Stimulated activated naive CD4-positive, alpha-beta T cell treated with Interleukin-2 at 50 U/mL for 16 hours (primary cell): ENCODE data around the gene ATP5PF.
A peak's percentile ranks its signal among the peaks of the same experiment; 100 is the strongest.
"Not testable (repeated sequence)": the region's sequence is repeated elsewhere in the genome, so short reads cannot be mapped to it uniquely, and the experiment has no call there.

ENCODE experiments used
- DNase-seq: peaks from one replicate; lab custom pipeline; 2025; lab: John Stamatoyannopoulos, UW

ATP5PF gene

DNA sequence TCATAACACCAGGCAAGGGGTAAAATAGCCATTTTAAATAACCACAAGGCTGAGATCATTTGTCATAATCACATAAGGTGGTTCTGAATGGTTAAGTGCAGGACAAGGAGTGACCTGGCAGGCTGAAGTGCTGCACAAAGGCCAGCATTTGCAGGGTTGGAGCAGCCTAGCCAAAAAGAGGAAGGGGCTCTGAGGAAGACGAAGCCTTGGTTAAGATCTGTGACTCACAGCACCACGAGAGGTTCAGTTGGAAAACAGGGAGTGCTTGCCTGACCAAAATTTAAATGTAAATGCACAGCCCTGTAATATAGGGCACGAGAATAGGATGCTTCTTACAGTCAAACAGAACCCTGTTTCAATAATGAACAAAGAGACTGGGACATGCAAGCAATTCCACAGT, 12.1 kb downstream of the ATP5PF start:
- no peak for DNase-seq

GRCh38 chr21:25721987-25722386, 12.7 kb downstream of the ATP5PF start:
- DNase-seq: no peak

GRCh38 chr21:25717491-25718147, 17.1 kb downstream of the ATP5PF start:
- DNase-seq: no peak

DNA sequence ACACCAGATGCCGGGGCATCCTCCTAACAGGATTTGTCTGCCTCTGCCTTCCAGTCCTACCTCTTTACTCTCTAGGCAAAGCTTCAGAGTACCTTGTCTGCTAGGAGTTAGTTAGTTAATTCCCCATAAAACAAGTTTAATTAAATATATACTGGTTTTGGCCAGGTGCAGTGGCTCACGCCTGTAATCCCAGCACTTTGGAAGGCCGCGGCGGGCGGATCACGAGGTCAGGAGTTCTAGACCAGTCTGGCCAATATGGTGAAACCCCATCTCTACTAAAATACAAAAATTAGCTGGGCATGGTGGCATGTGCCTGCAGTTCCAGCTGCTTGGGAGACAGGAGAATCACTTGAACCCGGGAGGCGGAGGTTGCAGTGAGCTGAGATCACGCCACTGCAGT, 20.6 kb downstream of the ATP5PF start:
- not testable (repeated sequence) for DNase-seq

GRCh38 chr21:25710550-25710949, 24.2 kb downstream of the ATP5PF start:
- no peak for DNase-seq

DNA sequence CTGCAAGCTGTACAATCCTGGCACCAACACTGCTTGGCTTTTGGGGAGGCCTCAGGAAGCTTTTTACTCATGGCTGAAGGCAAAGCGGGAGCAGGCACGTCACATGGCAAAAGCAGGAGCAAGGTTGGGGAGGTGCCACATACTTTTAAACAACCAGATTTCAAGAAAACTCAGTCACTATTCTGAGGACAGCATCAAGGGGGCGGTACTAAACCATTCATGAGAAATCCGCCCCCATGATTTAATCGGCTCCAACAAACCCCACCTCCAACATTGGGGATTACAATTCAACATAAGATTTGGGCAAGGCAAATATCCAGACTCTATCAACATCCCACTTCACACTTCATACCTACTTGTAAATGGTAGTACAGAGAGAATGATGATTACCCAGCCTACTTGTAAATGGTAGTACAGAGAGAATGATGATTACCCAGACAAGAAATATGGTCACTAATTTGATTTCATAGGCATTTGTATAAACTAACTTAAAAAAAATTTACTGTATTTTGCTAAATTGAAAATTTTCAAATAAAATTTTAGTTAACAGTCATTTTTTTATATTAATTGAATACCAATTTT, 24.9 kb downstream of the ATP5PF start:
- DNase-seq: no peak

- DNase-seq: peak; percentile 7
Measured at GRCh38 chr21:25708467-25709065, 26.1 kb downstream of the ATP5PF start.

- no peak for DNase-seq
Measured at GRCh38 chr21:25701529-25701928, 33.2 kb downstream of the ATP5PF start.

DNA sequence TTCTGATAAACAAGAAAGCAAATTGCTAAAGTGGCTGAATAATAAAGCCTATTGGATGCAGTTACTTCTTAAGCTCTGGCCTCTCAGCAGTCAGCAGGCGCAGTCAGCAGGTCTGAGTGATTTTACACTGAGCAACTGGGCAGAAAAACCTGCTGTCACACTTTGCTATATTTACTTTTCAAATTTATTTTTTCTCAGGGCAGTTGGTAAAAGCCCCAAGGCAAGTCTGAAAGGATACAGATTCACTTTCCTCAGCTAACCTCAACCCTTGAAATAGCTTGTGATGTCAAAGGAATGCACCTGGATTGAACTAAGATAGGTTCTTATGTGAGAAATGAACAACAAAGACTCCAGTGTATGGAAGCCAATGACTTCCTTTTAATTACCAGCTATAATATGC, 34.0 kb downstream of the ATP5PF start:
- no peak for DNase-seq

DNA sequence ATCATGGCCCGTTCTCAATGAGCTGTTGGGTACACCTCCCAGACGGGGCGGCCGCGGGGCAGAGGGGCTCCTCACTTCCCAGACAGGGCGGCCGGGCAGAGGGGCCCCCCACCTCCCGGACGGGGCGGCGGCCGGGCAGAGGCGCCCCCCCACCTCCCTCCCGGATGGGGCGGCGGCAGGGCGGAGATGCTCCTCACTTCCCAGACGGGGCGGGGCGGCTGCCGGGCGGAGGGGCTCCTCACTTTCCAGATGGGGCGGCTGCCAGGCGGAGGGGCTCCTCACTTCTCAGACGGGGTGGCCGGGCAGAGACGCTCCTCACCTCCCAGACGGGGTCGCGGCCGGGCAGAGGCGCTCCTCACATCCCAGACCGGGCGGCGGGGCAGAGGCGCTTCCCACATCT, 39.2 kb downstream of the ATP5PF start:
- not testable (repeated sequence) for DNase-seq

GRCh38 chr21:25691976-25692375, 42.7 kb downstream of the ATP5PF start:
- DNase-seq: no peak

DNA sequence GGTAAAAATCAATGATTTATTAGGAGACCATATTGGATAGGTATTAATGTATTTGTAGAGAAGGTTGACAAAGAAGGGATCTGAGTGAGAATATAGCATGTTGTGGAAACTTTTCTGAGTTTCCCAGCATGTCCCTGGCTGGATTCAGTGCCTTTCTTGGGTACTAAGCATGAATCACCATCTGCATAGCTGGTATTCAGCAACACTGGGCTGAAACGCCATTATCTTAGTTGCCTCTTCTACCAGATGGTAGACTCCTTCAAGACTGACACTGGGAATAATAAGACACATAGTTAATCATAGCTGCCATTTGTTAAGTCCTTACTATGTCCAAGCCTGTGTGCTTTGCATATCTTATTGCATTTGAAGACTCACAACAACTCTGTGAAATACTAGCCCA, 45.5 kb downstream of the ATP5PF start:
- no peak for DNase-seq

- DNase-seq: no peak
Measured at GRCh38 chr21:25688275-25689155, 46.2 kb downstream of the ATP5PF start.

DNA sequence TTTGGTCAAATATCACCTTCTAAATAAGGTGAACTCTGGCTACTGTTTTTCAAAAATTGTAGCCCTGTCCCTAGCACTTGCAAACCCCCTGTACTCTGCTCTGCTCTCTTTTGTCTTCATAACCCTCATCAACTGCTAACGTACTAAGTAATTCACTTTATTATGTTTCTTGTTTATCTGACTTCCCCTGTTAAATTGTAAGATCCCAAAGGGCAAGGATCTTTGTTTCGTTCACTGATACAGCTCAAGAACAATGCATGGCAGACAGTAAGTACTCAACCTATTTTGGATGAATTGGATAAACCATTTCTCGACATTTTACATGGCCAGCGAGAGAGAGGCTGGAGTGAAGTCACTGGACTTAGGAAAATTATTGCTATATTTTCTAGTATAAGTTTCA, 46.9 kb downstream of the ATP5PF start:
- DNase-seq: no peak

DNA sequence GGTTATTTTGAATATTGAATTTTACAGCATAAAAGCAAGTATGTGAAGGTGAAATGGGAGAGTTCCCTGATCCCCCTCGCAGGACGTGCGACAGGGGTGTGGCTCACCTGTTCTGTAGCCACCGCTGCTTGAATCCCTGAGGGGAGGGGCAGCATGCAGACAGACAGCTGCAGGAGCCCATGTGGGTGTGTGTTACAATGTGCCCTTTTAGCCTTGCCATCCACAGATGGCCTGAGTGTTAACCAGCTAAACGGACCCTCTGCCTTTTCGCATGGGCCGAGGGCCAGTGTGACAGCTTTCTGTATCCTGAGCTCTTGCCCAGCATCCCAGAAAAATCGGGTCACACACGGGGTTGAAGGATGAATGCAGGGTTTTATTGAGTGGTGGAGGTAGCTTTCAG, 52.3 kb downstream of the ATP5PF start:
- no peak for DNase-seq

- DNase-seq: no peak
Measured at GRCh38 chr21:25676451-25676850, 58.3 kb downstream of the ATP5PF start.
